CD4-positive, alpha-beta T cell treated with Interleukin-15 for 4 hours (primary cell): Measurements from ENCODE around the gene NCAN.
A peak's percentile ranks its signal among the peaks of the same experiment; 100 is the strongest.
"Not testable (repeated sequence)": the region's sequence is repeated elsewhere in the genome, so short reads cannot be mapped to it uniquely, and the experiment has no call there.

Experiments used
- DNase-seq: peaks from one replicate; pipeline ENCODE4 v3.0.0-alpha.2; 2020; ENCODE audit warnings: low spot score

NCAN gene

DNA sequence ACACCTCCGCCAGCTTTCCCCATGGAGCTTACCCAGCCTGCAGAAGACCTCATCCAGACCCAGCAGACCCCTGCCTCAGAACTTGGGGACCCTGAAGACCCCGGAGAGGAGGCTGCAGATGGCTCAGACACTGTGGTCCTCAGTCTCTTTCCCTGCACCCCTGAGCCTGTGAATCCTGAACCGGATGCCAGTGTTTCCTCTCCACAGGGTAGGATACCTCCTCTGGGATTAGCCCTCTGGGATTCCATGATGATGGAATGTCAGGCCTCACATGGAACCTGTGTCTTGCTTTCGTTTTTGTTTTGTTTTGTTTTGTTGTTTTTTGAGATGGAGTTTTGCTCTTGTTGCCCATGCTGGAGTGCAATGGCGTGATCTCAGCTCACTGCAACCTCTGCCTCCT is 17.8 kb upstream of the NCAN start:
- no peak for DNase-seq

DNA sequence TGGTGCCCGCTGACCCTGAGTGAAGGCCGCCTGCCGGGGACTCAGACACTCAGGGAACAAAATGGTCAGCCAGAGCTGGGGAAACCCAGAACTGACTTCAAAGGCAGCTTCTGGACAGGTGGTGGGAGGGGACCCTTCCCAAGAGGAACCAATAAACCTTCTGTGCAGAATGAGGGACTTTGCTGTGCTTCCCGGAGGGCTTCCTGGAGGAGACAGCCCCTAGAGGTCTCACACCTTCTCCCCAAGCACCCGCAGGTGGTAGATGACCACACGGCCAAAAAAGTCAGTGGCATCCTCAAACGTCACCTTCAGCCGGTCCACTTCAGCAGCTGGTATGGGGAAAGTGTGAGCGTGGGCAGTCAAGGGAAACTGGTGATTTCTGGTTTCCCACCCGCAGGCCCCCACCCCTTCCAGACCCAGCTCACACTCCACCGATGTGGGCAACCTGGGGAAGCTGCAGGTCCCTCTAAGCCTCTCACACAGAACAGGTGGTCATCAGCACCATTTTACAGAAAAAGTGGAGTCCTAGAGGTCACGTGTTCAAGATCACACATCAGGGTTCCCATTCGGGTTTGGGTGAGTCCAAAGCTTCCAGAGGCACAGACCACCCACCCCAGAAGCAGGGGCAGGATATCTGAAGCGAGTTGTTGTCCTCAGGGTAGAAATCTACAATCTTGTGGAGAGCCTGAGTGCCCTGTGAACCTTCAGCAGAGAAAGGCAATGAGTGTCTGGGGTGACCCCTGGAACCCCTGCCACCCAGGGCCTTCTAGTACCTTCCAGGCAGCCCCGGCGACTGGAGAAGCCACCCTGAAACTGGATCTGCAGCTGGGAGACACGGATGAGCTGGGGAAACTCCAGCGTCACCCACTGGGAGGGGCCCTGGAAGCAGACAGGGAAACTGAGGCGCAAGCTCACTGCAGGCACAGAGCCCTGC is 9.8 kb upstream of the NCAN start:
- DNase-seq, result no peak

DNA sequence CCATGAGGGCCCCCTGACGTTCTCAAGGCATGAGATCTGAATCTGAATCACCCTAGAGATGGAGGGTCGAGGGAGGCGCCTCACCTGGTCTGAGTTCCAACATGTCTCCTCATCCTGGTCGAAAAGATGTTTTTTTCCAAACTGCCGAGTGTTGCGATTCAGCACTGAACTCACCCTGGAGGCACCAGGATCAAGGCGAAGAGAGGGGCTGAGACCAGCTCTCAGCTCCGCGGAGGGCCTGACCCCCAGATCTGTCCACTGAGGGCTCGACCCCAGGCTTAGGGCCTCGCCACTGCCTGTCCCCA is 9.1 kb upstream of the NCAN start:
- no peak for DNase-seq

DNA sequence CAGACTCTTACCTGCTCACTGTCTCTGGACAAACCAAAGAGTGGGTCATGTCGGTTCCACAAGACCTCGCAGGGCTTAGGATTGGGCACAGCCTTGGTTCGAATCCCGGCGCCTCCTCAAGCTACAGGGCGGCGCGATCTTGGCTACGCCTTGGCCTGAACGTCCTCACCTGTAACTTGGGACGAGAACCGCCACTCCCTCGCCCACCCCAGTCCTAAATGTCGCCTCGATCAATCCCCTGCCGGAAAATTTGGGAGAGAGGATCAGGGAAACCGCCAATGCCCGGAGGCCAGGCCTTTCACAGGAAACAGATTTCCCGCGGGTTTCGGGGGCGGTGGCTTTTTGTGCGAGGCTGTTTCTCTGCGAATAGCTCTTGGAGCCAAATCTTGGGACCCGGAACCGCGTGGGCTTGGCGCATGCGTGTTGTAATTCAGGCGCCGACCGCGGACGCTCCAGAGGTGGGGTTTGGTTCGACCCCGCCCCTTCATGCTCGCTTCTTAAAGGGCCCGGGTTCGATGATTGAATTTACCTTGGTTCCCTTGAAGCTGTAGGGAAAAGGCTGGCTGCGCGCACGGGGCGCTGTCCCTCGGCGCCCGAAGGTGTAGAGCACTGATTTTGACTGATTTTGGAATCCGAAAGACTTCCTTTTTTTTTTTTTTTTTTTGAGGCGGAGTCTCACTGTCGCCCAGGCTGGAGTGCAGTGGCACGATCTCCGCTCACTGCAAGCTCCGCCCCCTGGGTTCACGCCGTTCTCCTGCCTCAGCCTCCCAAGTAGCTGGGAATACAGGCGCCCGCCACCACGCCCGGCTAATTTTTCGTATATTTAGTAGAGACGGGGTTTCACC is 8.5 kb upstream of the NCAN start, which contains the start of gene NR2C2AP:
TSS of gene NR2C2AP (minus strand) at position 403 of the 845 bp plus-strand sequence. CDS start at position 49, 354 bp downstream.
- DNase-seq, result peak; percentile 92

DNA sequence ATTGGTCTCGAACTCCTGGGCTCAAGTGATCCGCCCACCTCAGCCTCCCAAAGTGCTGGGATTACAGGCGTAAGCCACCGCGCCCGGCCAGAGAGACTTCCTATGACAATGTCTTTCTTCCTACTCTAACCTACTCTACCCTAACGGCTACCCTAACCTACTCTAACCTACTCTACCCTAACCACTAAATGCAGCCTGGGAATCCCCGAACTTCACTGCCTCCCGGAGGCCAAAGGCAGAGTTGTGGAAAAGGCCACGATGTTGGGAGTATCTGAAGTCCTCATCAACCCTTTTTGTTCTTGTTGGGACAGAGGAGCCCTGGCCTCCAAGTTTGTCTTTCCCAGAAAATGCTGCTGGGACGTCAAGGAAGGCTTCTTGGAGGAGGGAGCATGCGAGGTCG is 7.6 kb upstream of the NCAN start:
- DNase-seq, result no peak

DNA sequence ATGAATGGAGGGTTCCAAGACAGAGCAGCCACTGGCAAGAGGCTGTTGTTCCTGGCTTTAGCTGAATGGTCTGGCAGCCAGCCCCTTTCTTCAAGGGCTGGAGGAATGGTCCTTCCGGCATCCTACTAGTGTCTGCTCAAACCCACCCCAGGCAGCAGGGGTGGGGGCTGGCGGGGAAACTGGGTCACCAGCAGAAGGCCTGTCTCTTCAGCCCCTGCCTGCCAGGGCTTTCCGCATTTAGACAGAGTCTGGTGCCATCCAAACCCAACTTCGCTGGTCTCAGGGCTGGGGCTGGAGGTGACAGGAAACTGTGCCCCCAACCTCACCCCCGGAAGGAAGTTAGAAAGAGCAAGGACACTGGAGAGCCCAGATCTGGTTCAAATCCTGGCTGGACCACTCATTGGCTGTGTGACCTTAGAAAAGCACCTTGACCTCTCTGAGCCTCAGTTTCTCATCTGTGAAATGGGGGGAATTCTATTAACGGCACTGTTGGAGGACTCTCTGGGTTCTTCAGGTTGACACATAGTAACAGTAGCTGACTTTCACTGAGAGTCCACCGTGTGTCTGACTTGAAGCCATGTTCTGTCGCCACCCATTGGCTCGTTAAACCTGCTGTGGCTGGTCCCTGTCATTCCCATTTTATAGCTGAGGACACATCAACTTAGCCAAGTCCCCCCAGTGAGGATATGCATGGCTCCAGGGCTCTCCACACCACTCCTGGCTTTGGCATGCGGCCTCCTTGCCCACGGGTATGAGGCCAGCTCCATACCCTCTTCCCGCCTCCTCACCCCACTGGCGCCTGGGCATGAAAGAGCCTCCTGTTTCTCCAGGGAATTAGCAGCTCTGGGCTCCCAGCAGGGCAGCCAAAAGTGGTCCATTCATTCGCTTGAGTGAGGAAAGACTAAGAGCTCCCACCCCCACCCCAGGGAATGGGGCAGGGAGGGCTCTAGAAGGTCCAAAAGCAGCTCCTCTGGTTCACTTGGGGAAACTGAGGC is 6.0 kb upstream of the NCAN start:
- no peak for DNase-seq

DNA sequence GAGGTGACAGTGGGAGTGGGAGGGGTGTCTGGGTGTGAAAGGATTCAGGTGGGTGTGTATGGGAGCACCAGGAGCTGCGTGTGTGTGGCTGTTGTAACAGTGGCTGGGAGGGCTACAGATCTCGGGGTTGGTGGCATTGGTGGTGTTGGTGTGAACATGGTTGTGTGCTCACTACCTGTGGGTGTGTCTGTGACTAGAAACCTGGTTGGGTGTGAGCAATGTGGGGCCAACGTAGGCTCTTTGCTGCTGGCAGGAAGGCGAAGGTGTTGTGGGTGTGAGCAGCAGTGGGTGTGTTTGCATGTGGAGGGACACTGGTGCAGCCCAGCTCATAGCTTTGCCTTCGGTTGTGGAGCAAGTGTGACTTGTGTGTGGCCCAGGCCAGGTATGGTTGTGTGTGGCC is 4.8 kb upstream of the NCAN start:
- no peak for DNase-seq

DNA sequence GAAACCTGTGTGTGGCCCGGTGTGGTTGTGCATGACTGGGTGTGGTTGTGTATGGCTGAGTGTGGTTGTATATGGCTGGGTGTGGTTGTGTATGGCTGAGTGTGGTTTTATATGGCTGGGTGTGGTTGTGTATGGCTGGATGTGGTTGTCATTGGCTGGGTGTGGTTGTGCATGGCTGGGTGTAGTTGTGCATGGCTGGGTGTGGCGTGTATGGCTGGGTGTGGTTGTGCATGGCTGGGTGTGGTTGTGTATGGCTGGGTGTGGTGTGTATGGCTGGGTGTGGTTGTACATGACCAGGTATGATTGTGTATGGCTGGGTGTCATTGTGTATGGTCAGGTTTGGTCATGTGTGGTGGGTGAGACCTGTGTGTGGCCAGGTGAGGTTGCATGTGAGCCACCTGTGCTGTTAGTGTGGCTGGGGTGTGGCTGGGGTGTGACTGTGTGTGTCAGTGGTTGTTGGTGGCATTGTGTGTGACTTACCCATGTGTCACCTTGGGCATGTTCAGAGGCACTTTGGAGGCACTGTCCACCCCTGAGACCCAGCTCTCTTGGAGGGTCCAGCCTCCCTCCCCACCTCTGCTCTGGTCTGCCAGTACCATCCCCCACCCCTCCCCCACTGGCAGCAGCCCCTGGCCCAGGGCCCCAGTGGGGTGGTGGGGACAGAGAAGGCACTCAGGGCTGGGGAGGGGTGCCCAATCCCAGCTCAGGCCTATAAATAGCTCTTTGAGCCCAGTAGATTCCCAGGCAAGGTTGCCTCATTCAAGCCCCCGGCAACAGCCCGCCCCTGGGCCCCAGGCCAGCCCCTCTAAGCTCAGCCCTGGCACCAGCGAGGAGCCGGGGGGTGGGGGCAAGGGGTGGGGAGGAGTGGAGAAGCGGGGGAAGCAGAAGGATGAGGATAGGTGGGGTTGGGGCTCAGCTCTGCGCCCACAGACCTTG is 3.9 kb upstream of the NCAN start:
- DNase-seq, result no peak

DNA sequence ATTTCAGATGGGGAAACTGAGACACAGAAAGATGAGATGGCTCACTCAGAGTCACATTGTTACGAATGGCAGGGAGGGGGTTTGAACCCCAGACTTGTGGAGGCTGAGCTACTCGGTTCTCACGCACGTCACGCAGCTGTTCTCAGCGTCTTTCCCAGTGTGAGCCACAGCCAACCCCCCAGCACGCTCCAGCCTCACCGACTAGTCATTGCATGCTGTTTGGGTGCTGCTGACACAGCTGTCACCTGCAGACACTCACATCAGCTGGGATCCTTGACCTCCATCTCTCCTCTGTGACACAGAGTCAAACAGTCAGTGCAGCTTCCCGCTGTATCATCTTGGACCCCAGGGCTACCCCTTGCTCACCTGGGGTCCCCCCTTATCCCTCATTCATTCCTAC is 2.4 kb upstream of the NCAN start:
- DNase-seq, result no peak

DNA sequence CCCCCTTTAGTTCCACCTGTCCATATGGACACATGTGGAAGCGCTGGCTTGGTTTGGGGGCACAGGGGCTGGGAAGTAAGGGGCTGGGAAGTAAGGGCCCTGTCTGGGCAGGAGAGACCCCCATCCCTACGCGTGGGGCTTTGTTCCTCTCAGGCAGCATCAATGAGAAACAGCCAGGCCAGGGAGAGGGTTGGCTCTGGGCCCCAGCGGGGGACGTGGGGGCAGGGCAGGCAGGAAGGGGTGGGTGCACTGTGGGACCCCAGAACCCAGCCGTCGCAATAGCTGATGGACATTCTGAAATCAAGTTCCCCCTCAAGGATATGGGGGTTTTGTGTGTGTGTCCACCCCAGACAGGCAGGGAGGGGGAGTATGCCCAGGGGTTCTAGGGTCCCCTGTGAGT is 1.2 kb downstream of the NCAN start:
- no peak for DNase-seq

DNA sequence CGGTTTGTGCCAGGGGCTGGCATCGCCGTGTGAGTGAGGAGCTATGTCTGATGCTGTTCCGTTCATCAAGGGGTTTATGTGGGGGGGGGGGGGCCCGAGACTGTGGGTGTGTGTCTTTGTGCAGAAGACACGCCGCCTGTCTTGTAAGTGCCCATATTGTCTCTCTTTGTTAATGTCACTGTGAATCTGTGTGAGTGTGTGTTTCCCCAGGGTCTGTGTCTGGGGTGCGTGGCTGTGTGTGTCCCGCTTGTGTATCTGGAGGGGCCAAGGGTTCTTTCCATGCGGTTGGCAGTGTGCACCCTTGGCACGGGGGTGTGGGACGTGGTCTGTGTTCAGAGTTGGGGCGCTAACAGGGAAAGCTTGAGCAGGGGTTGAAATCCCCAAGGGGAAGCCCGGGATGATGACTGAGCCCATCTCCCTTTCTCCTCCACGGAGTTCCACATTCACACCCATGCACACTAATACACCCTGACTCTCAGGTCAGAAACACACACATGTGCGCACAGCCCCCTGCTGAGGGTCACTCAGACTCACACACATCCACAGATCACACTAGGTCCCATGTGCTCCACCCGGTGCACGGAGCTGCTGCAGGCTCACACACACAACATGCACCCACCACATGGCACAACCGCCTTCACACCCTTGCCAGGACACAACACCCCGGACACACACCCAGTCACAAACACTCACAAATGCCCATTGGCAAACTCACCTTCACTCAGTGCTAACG is 1.8 kb downstream of the NCAN start:
- no peak for DNase-seq

DNA sequence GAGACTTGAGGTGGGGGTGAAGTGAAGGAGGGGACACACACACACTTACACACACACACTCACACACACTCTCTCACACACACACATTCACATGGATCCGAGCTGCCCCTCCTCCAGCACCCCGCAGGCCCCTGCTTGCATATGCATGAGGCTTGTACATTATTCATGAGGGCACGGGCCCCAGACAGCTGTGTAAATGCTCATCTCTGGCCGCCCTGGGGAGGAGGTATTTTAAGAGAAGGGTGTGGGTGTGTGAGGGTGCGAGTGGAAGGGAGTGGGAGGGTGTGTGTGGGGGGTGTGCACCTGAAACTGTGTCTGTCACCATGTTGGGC is 2.4 kb downstream of the NCAN start:
- DNase-seq, result no peak

DNA sequence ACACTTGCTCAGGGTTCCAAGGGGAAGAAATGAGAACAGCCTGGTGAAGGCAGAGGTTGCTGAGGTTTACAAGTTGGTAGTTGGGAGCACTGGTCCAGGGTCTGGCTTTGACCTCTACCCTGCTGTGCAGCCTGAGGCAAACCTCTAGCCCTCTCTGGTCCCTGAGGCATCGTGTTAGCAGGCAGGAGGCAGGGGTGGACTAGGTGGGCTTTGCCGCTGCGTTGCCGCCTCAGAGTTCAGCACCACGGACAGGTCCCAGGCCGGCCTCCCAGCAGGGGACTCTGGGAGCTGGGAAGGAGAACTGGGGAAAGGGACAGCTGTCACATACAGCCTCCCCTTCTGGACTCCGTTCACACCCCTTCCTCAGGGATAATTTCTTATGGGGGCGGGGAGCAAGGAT is 3.1 kb downstream of the NCAN start:
- DNase-seq, result peak; percentile 7

DNA sequence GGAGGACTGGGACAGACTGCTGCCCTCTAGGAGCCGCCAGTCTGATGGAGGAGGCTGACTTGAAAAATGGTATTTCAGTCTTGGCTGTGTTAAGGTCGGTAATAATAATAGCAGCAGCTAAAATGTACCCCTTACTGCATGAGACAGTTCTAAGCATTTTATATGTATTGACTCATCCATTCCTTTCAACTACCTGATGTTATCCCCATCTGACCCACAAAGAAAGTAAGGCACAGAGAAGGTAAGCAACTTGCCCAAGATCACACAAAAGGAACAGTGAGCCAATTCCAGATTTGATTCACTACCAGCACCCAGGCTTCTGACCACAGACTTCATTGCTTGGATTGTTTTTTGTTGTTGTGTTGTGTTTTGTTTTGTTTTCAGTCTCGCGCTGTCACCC is 4.0 kb downstream of the NCAN start:
- DNase-seq, result no peak

DNA sequence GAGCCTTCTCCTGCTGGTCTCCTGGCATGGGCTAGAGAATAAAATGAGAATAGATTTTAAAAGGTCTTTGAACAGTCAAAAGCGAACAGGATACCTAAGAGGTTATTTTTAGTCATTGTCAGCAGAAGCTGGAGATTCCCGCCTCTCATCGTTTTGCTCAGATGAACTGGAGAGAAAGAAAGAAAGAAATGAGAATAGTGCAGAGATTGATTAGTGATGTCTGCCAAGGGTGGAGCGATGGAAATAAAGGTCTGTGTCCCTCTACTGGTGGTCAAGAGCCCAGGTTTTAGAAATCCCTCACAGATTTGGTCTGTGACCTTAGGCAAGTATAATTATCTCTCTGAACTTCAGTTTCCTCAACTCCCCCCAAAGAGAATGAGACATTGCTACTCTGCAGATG is 5.3 kb downstream of the NCAN start:
- DNase-seq, result no peak

DNA sequence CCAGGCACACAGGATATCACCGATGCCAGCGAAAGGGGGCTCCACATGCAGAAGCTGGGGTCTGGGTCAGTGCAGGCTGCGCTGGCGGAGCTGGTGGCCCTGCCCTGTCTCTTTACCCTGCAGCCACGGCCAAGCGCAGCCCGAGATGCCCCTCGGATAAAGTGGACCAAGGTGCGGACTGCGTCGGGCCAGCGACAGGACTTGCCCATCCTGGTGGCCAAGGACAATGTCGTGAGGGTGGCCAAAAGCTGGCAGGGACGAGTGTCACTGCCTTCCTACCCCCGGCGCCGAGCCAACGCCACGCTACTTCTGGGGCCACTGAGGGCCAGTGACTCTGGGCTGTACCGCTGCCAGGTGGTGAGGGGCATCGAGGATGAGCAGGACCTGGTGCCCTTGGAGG is 7.2 kb downstream of the NCAN start:
- no peak for DNase-seq

DNA sequence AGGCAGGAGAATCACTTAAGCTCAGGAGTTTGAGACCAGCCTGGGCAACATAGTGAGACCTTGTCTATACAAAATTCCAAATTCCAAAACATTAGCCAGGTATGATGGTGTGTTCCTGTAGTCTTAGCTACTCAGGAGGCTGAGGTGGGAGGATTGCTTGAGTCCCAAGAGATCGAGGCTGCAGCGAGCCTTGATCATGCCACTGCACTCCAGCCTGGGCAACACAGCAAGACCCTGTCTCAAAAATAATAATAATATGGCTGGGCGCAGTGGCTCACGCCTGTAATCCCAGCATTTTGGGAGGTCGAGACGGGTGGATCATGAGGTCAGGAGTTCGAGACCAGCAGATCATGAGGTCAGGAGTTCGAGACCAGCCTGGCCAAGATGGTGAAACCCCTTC is 9.2 kb downstream of the NCAN start:
- not testable (repeated sequence) for DNase-seq

DNA sequence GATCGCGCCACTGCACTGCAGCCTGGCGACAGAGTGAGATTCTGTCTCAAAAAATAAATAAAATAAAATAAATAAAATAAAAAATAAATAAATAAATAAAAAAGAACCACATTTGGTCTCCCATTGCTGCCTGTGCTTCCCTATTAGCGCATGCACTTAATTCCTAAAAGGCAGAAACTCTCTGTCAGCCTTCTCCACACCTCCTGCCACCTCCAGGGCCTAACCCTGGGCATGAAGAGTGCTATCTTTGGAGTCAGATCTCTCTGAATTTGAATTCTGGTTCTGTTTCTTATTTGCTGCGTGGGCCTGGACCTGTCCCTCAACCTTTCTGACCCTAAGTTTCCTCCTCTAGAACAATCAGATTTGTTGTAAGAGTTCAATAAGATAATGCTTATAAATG is 11.3 kb downstream of the NCAN start:
- no peak for DNase-seq

DNA sequence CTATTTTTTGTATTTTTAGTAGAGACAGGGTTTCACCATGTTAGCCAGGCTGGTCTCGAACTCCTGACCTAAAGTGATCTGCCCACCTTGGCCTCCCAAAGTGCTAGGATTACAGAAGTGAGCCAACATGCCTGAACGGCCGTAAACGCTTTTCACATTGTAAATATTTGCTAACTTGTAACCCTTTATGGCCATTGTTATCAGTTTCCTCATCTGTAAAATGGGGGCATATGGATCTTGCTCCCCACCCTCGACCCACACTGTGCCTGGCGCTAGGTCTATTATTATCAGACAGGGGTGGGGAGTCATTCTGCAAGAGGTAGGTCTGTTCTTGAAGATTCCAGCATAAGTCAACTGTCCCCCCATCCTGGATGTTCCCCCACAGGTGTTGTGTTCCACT is 11.9 kb downstream of the NCAN start:
- no peak for DNase-seq

DNA sequence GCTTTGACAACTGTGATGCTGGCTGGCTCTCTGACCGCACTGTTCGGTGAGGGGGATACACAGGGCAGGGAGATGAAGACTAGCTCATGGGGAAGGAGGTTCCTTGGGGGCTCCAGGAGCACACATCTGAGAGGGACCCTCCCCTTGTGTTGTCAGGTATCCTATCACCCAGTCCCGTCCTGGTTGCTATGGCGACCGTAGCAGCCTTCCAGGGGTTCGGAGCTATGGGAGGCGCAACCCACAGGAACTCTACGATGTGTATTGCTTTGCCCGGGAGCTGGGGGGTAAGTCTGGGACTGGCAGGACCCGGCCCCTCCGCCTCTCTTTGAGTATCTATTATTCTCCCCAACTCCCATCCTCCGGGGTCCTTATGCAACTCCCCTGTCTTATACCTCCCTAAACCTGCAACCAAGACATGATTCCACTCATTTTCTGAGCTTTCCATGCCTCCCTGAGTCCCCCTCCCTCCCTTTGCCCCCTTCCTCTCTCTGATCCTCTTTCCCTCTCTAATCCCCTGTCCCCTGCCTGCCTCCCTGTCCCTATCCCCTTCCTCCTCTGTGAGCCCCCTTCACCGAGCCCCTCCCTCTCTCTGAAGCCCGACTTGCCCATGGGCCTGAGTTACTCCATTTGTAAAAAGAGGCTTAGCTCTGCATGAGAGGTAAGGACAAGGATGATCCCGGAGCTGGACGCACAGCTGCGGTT is 12.5 kb downstream of the NCAN start:
- no peak for DNase-seq
